GM18870 (cell line): ENCODE measurements around the gene GLG1.
A peak's percentile ranks its signal among the peaks of the same experiment; 100 is the strongest.

Experiments used
- ATAC-seq: cut with Tn5 transposase; IDR thresholded peaks from one replicate; pipeline ENCODE4 v1.9.1; 2021; ENCODE audit warnings: moderate library complexity; ENCODE audit not compliant: unreplicated experiment

GLG1 gene

GRCh38 chr16:74485916-74486315 is 121.0 kb downstream of the GLG1 start:
- no peak for ATAC-seq

- no peak for ATAC-seq
Measured at GRCh38 chr16:74480150-74481029, 126.5 kb downstream of the GLG1 start.

GRCh38 chr16:74477226-74477625 is 129.7 kb downstream of the GLG1 start:
- ATAC-seq: no peak

DNA sequence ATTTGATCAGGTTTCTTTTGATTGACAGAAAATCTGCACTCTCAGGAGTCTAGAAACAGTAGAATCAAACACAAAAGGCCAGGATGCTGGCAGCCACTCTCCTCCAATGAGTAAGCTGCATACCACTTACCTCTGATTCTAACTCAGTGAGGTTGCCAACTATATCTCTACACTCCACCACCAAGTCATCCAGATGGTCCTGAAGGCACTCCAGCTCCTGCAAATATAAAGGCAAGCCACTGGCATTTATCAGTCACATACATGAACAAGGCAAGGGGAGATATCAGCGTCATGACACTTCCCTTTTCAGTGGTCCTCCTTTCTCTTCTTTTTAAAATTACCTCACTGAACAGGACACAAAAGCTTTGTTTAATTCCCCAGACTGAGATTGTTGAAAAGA is 132.5 kb downstream of the GLG1 start:
- no peak for ATAC-seq

DNA sequence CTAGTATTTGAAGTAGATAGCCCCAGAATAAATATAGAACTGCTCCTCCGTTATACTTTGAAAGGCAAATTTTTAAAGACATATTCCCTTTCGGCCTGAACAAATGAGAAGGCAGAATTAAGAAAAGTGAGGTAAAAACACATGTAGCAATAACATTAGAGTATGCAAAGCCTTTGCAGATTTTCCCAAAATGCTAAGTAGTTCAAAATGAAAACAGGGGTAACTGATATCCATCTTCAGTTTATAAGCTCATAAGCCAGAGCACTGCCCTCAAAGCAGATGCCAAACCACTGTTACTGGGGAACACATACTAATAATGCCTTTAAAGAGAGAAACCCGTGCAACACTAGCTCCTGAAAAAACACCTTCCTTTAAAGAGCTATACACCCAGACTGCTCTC is 134.4 kb downstream of the GLG1 start:
- no peak for ATAC-seq

DNA sequence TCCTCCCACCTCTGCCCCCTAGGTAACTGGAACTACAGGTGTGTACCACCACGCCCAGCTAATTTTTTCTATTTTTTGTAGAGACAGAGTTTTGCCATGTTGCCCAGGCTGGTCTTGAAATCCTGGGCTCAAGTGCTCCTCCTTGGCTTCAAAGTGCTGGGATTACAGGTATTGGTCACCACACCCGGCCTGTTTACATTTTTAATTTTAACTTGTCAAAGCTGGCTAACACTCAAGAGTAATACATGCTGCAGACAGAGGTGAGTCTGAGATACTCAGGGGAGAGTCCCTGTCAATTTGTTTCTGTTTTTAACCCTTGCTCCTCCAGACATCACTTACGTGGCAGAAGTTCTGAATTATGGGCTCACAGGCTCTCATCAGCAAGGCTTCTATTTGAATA is 134.9 kb downstream of the GLG1 start:
- no peak for ATAC-seq

GRCh38 chr16:74469946-74470478 is 136.9 kb downstream of the GLG1 start:
- no peak for ATAC-seq

DNA sequence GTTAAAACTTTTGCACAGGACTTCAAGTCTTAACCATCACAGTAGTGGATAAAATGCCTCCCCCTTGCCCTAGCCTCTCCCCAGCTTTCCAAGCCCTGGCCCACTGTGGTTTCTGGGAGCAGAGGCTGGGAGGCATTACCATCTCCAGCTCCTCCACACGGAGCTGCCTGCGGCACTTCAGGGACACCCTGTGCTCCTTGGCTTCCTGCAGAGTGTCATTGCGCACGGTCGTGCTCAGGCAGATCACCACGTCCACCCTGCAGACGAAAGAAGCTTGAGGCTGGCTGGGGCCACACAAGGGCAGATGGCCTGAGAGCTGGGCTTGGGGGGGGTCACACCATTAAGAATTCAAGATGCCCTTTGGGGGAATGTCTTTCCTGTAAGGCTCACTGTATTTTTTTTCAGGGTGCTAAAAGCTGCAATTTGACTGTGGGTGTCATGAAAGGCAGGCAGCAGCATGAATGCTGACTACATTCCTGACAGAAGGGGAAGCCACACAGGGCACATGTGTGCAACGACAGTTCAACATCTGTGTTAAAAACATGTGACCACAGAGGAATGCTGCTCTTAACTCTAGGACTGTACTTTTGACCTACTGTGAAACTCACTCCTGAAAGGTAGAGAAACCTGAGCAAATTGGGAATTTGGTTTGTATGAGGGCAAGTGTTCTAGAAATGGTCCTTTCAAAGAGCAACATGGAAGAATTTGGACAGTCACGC is 137.9 kb downstream of the GLG1 start:
- no peak for ATAC-seq

DNA sequence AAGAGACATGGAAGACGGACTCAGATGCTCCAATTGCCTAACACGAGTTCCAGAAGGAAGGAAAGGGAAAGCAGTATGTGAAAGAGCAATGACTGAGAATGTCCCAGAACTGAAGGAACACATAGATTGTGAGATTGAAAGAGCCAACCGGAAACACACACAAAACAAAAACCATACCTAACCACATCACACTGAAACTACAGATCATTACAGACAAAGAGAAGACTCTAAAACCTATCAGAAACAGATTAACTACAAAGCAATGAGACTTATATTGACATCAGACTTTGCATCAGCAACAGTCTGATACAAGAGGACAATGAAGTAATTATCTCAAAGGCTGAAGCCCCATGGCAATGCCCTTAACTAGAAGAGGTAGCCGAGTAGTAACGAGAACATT is 140.0 kb downstream of the GLG1 start:
- no peak for ATAC-seq

- ATAC-seq: no peak
Measured at GRCh38 chr16:74465851-74466685, 140.8 kb downstream of the GLG1 start.

DNA sequence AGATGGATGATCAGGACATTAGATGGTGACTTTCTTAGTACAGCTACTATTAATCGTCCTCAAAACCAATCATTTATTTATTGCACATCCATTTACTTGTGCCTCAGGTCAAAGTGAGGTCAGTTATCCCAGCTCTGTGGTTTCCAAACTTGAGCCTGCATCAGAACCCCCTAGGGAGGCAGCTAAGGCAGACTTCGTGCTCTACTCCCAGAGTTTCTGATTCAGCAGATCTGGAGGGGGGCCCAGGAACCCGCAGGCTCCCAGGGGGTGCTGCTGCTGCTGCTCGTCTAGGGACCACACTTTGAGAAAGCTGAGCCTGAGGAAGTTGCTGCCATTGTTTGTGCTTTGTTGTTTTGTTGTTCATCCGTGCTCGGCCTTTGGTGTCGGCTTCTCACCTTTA is 141.6 kb downstream of the GLG1 start:
- ATAC-seq: no peak

DNA sequence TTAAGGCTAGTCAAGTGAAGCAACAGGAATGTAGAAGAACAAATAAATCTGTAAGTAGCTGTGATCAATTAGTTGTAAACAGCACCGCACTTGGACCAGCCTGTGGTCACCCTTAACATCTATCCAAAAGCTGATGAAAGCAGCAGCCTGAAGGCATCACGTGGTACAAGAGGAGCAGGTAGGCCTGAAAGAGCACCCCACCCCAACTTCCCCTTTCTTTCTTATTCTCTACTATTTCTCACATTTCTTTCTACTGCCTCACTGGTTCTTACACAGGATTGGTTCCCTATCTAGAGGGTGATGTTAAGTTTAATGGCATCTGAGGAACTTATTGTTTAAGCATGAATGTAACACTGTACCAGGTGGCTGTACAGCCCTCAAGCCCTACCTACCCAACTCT is 143.0 kb downstream of the GLG1 start:
- no peak for ATAC-seq

- no peak for ATAC-seq
Measured at GRCh38 chr16:74462361-74462760, 144.6 kb downstream of the GLG1 start.

DNA sequence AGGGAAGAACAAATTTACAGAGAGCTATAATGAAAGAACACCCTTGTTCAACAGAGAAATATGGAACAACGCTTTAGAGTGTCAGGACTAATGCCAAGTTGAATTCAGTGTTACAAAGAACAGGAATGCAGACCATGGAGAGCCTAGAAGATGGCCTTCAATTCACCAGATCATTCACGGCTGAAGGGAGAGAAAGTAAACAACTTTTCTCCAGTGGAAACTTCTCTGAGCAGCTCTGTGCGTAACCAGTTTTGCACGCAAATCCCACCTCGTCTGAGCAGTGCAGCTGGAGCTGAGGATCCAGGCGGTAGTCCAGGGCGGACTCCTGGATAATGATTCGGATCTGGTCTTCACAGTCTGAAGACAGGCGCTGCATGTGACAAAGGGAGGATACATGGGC is 145.1 kb downstream of the GLG1 start:
- no peak for ATAC-seq

DNA sequence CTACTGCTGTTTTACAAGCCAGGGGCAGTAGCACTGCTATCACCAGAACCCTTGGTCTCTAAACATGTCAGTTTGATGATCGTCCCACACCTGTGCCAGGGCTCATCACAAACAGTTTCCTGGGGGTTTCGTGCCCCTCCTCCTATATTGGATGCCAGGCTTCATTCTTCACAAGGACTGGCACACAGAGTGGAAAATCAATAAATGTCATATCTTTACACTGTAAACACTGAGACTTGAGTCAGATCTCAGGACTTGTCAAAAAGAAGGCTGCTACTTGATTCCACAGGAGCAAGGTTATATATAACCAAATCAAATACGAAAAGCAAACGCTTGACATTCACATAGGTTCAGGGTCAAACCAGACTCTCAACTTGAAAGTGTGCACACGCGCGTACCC is 146.4 kb downstream of the GLG1 start:
- ATAC-seq: no peak

DNA sequence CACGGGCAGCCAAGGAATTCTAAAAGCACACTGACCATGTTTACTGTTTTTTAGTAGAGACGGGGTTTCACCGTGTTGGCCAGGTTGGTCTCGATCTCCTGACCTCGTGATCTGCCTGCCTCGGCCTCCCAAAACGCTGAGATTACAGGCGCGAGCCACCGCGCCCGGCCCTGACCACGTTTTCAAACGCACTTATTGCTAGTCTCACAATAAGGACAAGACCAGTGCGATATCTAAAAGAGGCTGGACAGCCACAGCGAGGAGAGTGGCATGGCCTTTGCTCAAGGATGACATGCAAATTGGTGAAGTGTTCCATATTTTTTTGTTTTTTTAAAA is 150.7 kb downstream of the GLG1 start:
- no peak for ATAC-seq

DNA sequence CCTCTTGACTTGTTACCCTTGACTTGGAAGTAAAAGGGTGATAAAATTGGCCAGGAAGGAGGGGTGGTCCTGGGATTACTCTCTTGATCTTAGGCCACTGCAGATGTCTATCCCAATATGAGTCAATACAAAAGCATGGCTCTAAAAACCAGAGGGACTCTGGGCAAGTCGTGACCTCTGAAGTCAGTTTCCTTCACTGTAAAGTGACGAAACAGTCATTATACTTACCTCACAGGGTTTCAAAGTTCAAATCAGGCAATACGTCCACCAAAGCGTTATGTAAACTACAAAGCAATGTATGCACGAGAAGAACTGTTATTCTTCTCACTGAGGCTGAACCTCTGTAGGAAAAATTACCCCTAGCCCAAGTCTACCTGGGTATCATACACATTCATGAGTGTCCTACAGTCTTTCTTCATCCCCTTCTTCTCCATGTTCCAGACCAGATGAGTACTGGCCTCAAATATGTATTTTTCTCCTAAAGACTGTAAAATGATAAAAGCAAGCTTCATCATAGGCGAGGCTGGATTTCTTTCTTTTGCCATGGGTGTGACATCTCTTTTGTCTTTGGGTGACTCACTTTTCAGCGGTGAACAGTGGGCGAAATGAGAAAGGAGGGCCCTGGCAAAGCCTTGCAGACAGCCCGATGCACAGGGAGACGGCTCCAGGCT is 151.2 kb downstream of the GLG1 start:
- ATAC-seq: no peak

- ATAC-seq: no peak
Measured at GRCh38 chr16:74455213-74455612, 151.7 kb downstream of the GLG1 start.

DNA sequence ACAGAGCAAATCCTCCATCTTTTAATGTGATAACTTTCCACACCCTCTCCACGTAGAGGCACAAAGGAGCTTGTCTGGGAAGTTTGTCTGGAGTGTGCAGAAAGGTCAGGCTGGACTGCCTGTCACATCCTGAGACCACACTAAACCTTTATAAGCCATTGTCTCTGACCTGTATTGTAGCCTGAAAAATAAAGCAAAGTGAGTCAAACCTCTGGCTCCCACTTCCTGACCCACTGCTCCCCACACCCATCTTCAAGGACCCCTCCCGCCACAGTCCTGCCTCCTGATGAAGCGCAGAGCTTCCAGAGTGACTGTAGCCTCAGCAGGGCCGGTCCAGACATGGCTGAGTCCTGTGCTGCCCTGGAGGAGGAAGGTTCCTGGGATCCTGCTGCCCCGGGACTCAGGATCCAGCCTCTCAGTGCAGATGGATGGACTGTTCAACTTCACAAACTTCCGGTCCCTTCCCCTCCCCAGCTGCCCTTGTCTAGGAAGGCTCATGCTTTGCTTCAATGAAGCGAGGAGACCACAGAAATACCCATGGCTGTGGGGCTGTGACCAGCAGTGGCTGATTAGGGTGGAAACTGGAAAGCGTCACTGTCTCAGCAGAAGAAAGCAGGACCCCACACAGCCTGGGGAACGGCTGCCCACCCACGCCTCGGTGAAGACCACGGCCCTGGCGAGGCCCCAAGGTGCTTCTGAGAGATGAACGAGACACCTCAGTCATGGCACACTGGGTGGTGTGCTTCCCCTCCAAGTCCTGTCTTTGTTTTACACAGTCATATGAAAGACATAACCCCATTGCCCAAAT is 154.8 kb downstream of the GLG1 start:
- peak; percentile 78 for ATAC-seq
